ENCODE data around the gene WNT3A.

WNT3A gene

GRCh38 chr1:228068359-228068758 is 61.6 kb downstream of the WNT3A start:
- ATAC-seq, result no peak
- TF ChIP-seq GLIS3 (CRISPR knock-in tag; IDR thresholded peaks at IDR 0.05) (no peak), BACH2 (CRISPR knock-in tag; IDR thresholded peaks at IDR 0.05; ENCODE audit: borderline replicate concordance) (no peak), ESRRG (CRISPR knock-in tag; IDR thresholded peaks at IDR 0.05) (no peak), POU6F1 (CRISPR knock-in tag; IDR thresholded peaks at IDR 0.05; ENCODE audit: borderline replicate concordance, low read depth) (no peak), ZFP3 (CRISPR knock-in tag; IDR thresholded peaks at IDR 0.05) (no peak), OSR1 (CRISPR knock-in tag; IDR thresholded peaks at IDR 0.05) (no peak), ISL1 (CRISPR knock-in tag; IDR thresholded peaks at IDR 0.05) (no peak), ZFP30 (CRISPR knock-in tag; IDR thresholded peaks at IDR 0.05) (no peak)
- TF ChIP-seq, protein P1, sequence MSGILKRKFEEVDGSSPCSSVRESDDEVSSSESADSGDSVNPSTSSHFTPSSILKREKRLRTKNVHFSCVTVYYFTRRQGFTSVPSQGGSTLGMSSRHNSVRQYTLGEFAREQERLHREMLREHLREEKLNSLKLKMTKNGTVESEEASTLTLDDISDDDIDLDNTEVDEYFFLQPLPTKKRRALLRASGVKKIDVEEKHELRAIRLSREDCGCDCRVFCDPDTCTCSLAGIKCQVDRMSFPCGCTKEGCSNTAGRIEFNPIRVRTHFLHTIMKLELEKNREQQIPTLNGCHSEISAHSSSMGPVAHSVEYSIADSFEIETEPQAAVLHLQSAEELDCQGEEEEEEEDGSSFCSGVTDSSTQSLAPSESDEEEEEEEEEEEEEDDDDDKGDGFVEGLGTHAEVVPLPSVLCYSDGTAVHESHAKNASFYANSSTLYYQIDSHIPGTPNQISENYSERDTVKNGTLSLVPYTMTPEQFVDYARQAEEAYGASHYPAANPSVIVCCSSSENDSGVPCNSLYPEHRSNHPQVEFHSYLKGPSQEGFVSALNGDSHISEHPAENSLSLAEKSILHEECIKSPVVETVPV (CRISPR knock-in tag; IDR thresholded peaks at IDR 0.05), result no peak
- TF ChIP-seq, protein P2, sequence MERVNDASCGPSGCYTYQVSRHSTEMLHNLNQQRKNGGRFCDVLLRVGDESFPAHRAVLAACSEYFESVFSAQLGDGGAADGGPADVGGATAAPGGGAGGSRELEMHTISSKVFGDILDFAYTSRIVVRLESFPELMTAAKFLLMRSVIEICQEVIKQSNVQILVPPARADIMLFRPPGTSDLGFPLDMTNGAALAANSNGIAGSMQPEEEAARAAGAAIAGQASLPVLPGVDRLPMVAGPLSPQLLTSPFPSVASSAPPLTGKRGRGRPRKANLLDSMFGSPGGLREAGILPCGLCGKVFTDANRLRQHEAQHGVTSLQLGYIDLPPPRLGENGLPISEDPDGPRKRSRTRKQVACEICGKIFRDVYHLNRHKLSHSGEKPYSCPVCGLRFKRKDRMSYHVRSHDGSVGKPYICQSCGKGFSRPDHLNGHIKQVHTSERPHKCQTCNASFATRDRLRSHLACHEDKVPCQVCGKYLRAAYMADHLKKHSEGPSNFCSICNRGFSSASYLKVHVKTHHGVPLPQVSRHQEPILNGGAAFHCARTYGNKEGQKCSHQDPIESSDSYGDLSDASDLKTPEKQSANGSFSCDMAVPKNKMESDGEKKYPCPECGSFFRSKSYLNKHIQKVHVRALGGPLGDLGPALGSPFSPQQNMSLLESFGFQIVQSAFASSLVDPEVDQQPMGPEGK (CRISPR knock-in tag; IDR thresholded peaks at IDR 0.05; ENCODE audit: borderline replicate concordance), result no peak
- TF ChIP-seq, protein P3, sequence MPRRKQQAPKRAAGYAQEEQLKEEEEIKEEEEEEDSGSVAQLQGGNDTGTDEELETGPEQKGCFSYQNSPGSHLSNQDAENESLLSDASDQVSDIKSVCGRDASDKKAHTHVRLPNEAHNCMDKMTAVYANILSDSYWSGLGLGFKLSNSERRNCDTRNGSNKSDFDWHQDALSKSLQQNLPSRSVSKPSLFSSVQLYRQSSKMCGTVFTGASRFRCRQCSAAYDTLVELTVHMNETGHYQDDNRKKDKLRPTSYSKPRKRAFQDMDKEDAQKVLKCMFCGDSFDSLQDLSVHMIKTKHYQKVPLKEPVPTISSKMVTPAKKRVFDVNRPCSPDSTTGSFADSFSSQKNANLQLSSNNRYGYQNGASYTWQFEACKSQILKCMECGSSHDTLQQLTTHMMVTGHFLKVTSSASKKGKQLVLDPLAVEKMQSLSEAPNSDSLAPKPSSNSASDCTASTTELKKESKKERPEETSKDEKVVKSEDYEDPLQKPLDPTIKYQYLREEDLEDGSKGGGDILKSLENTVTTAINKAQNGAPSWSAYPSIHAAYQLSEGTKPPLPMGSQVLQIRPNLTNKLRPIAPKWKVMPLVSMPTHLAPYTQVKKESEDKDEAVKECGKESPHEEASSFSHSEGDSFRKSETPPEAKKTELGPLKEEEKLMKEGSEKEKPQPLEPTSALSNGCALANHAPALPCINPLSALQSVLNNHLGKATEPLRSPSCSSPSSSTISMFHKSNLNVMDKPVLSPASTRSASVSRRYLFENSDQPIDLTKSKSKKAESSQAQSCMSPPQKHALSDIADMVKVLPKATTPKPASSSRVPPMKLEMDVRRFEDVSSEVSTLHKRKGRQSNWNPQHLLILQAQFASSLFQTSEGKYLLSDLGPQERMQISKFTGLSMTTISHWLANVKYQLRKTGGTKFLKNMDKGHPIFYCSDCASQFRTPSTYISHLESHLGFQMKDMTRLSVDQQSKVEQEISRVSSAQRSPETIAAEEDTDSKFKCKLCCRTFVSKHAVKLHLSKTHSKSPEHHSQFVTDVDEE (CRISPR knock-in tag; IDR thresholded peaks at IDR 0.05), result no peak

GRCh38 chr1:228070173-228070572 is 63.4 kb downstream of the WNT3A start:
- ATAC-seq, result no peak
- no peak for TF ChIP-seq CREB5 (CRISPR knock-in tag; IDR thresholded peaks at IDR 0.05; ENCODE audit: low read depth)
- TF ChIP-seq RARB (CRISPR knock-in tag; IDR thresholded peaks at IDR 0.05), result no peak
- TF ChIP-seq, protein P1 (CRISPR knock-in tag; IDR thresholded peaks at IDR 0.05), result no peak
- no peak for TF ChIP-seq POU6F1 (CRISPR knock-in tag; IDR thresholded peaks at IDR 0.05; ENCODE audit: borderline replicate concordance, low read depth)
- no peak for TF ChIP-seq ZC3H10 (CRISPR knock-in tag; IDR thresholded peaks at IDR 0.05)

DNA sequence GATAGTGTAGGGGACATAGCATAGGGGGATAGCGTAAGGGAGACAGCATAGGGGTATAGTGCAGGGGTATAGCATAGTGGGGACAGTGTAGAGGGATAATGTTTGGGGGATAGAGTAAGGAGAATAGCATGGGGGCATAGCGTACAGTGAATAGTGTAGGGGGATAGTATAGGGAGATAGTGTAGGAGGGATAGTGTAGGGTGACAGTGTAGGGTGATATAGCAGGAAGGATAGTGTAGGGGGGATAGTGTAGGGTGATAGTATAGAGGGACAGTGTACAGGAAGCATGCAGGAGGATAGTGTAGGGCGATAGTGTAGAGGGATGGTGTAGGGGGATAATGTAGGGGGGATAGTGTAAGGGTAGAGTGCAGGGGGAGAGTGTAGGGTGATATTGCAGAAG is 64.1 kb downstream of the WNT3A start:
- ATAC-seq, result no peak
- TF ChIP-seq ISL1 (CRISPR knock-in tag; IDR thresholded peaks at IDR 0.05) (no peak), ZC3H10 (CRISPR knock-in tag; IDR thresholded peaks at IDR 0.05) (no peak), CSDC2 (CRISPR knock-in tag; IDR thresholded peaks at IDR 0.05) (no peak), POU6F1 (CRISPR knock-in tag; IDR thresholded peaks at IDR 0.05; ENCODE audit: borderline replicate concordance, low read depth) (no peak), ZNF8 (CRISPR knock-in tag; IDR thresholded peaks at IDR 0.05) (no peak), SNAI2 (CRISPR knock-in tag; IDR thresholded peaks at IDR 0.05) (no peak), CREB5 (CRISPR knock-in tag; IDR thresholded peaks at IDR 0.05; ENCODE audit: low read depth) (no peak), BACH2 (CRISPR knock-in tag; IDR thresholded peaks at IDR 0.05; ENCODE audit: borderline replicate concordance) (no peak), ESRRG (CRISPR knock-in tag; IDR thresholded peaks at IDR 0.05) (no peak), RARB (CRISPR knock-in tag; IDR thresholded peaks at IDR 0.05) (no peak), TCF4 (CRISPR knock-in tag; IDR thresholded peaks at IDR 0.05; ENCODE audit: borderline replicate concordance) (no peak), ZFP30 (CRISPR knock-in tag; IDR thresholded peaks at IDR 0.05) (no peak), GLIS3 (CRISPR knock-in tag; IDR thresholded peaks at IDR 0.05) (no peak), TOX (CRISPR knock-in tag; IDR thresholded peaks at IDR 0.05; ENCODE audit: borderline replicate concordance) (no peak)
- TF ChIP-seq, protein P1 (CRISPR knock-in tag; IDR thresholded peaks at IDR 0.05), result no peak
